K562 (cell line): Measurements from ENCODE around the gene NR1D1. TPM values are rescaled to one million over a fixed set of nuclear protein-coding genes. Genes with fewer than 3 reads are reported as not detected.

Experiments used
- ATF4 ChIP-seq: fragments of 450-650 bp; formaldehyde crosslinking; IDR thresholded peaks from 2 replicates; pipeline ENCODE4 v1.4.0; 2022; ENCODE audit warnings: mild to moderate bottlenecking, moderate library complexity
- CBX8 ChIP-seq: fragments of 200-600 bp; sonication (generic); IDR thresholded peaks from 2 replicates; pipeline ENCODE4 v1.6.1; 2012; ENCODE audit warnings: borderline replicate concordance, mixed run types, low read depth, mild to moderate bottlenecking, moderate library complexity, mixed read lengths, low read length, control low read depth, inconsistent platforms; ENCODE audit not compliant: poor library complexity, severe bottlenecking; ENCODE audit errors: extremely low read depth
- CREB3 ChIP-seq: fragments of 450-650 bp; conservative IDR thresholded peaks from 2 replicates; pipeline ENCODE4 v1.6.1; 2016; ENCODE audit warnings: missing genetic modification characterization, low read depth, mild to moderate bottlenecking, missing compliant biosample characterization, moderate library complexity
- HES1 ChIP-seq: fragments of 450-650 bp; IDR thresholded peaks from 2 replicates; pipeline ENCODE4 v1.6.1; 2016; ENCODE audit warnings: low read depth, mild to moderate bottlenecking, moderate library complexity
- HOMEZ ChIP-seq: fragments of 250-450 bp; sonication (Bioruptor Pico); IDR thresholded peaks from 2 replicates; pipeline ENCODE4 v1.4.0; 2020; ENCODE audit warnings: mild to moderate bottlenecking, moderate library complexity
- MEF2A ChIP-seq: IDR thresholded peaks from 2 replicates; pipeline ENCODE4 v1.6.1; 2011; ENCODE audit warnings: low read depth, mild to moderate bottlenecking, low read length, moderate library complexity; ENCODE audit not compliant: control insufficient read depth
- OTX1 ChIP-seq: fragments of 450-650 bp; formaldehyde crosslinking; IDR thresholded peaks from 2 replicates; pipeline ENCODE4 v1.4.0; 2022; ENCODE audit warnings: mild to moderate bottlenecking
- PCBP1 ChIP-seq: fragments of 200-400 bp; formaldehyde crosslinking; IDR thresholded peaks from 2 replicates; pipeline ENCODE4 v1.6.1; 2018; ENCODE audit warnings: mild to moderate bottlenecking, low read depth, low read length; ENCODE audit not compliant: poor library complexity, severe bottlenecking
- SETDB1 ChIP-seq: IDR thresholded peaks from one replicate; pipeline ENCODE4 v1.6.1; 2012; ENCODE audit warnings: low read length, control low read depth, inconsistent platforms
- SMAD1 ChIP-seq: fragments of 150-350 bp; IDR thresholded peaks from 2 replicates; pipeline ENCODE4 v1.6.1; 2014; ENCODE audit warnings: low read length, low read depth; ENCODE audit not compliant: partially characterized antibody
- TAF15 ChIP-seq: fragments of 200-400 bp; formaldehyde crosslinking; IDR thresholded peaks from 2 replicates; pipeline ENCODE4 v1.6.1; 2017; ENCODE audit warnings: mild to moderate bottlenecking, low read depth, low read length, moderate library complexity
- TSC22D4 ChIP-seq: fragments of 450-650 bp; IDR thresholded peaks from 2 replicates; pipeline ENCODE4 v1.6.1; 2016; ENCODE audit warnings: missing genetic modification characterization, missing biosample characterization, control low read depth
- ZBTB11 ChIP-seq, 3 experiments: fragments of 200-800 bp in 1 of 3; fragments of 250-450 bp in 1 of 3; fragments of 450-650 bp in 1 of 3; sonication (Bioruptor Pico) in 1 of 3; sonication (Bioruptor generic) in 1 of 3; formaldehyde crosslinking in 1 of 3; IDR thresholded peaks; 2 replicates each; pipeline versions ENCODE4 v1.6.1 to v1.8.0; 2016 to 2022; ENCODE audit warnings: mild to moderate bottlenecking in 2 of 3, missing genetic modification characterization in 2 of 3, missing compliant biosample characterization in 1 of 3, moderate library complexity in 1 of 3
- ZBTB26 ChIP-seq: fragments of 450-650 bp; formaldehyde crosslinking; IDR thresholded peaks from 2 replicates; pipeline ENCODE4 v1.4.0; 2022; ENCODE audit warnings: missing genetic modification characterization
- ZNF431 ChIP-seq: sonication (generic); formaldehyde crosslinking; IDR thresholded peaks from 2 replicates; pipeline ENCODE4 v1.8.0; 2022; ENCODE audit warnings: mild to moderate bottlenecking, missing genetic modification reagents
- ZNF695 ChIP-seq: fragments of 450-650 bp; formaldehyde crosslinking; IDR thresholded peaks from 2 replicates; pipeline ENCODE4 v1.4.0; 2020; ENCODE audit warnings: mild to moderate bottlenecking, moderate library complexity
- polyA plus RNA-seq, 8 experiments: library from polyadenylated mRNA; depleted of rRNA in 4 of 8; stranded (reverse) in 5 of 8; unstranded in 3 of 8; fragments of >200 nt; fragmentation: Nextera tagmentation in 2 of 8; fragmentation: Illumina TruSeq in 1 of 8; extraction: Ambion mirVana in 2 of 8; extraction: Trizol in 1 of 8; gene quantifications; 2 replicates each; pipeline versions ENCODE4 v1.2.1 to v1.2.3, GENCODE V29; 2011 to 2014; ENCODE audit warnings: inconsistent platforms in 1 of 8, missing spikeins in 1 of 8
- total RNA-seq, 7 experiments: library from RNA; depleted of rRNA in 6 of 7; stranded (reverse); fragments of >200 nt in 6 of 7; fragmentation: Illumina TruSeq in 2 of 7; extraction: Trizol in 2 of 7; gene quantifications; 2 replicates each; pipeline versions ENCODE4 v1.2.1 to v1.2.3, GENCODE V29; 2011 to 2021; ENCODE audit warnings: low replicate concordance in 1 of 7

The NR1D1 gene
- total and polyA plus RNA-seq, 9 of the 15 experiments (the other 6 are each of a cell fraction or from before 2014, with no cell fraction given), result 0.25 to 7.7 (median 0.65) TPM

GRCh38 chr17:40122999-40123810, 22.8 kb upstream of the NR1D1 start (continued):
- TF ChIP-seq ZBTB26 (CRISPR knock-in tag), result peak; percentile 88; the same call in 1 of the 2 replicates
- TF ChIP-seq ZNF695 (CRISPR knock-in tag), result no peak
- TF ChIP-seq HOMEZ (CRISPR knock-in tag), result no peak
- no peak for TF ChIP-seq SETDB1
- TF ChIP-seq MEF2A, result no peak
- TF ChIP-seq SMAD1, result no peak
- no peak for TF ChIP-seq CBX8
- no peak for TF ChIP-seq HES1
- TF ChIP-seq TSC22D4 (tag), result no peak
- no peak for TF ChIP-seq TAF15
- TF ChIP-seq PCBP1, result no peak
- no peak for TF ChIP-seq OTX1
- 0 out of 6 replicates have a peak, but pooled peaks of 1 of the 3 experiments have one; percentile 19 for TF ChIP-seq ZBTB11 (CRISPR knock-in tag; IDR thresholded peaks at IDR 0.05)
- TF ChIP-seq CREB3, result no peak
- TF ChIP-seq ZNF431, result no peak
- no peak for TF ChIP-seq ATF4 (CRISPR knock-in tag)
